GM12864 (cell line): ENCODE data around the gene EVA1A.

ENCODE experiments used
- DNase-seq: peaks from one replicate; pipeline ENCODE4 v3.0.0-alpha.2; 2011; ENCODE audit warnings: low read depth
- H3K4me3 ChIP-seq: 2 replicates; pipeline ENCODE4 v1.5.1; 2011; ENCODE audit warnings: mild to moderate bottlenecking, low read depth, low read length, control low read depth
- CTCF ChIP-seq: IDR thresholded peaks from 2 replicates; pipeline ENCODE4 v1.5.1; 2011; ENCODE audit warnings: low read depth, mild to moderate bottlenecking, moderate library complexity, low read length, control low read depth, inconsistent platforms; ENCODE audit errors: missing control alignments

Gene EVA1A

GRCh38 chr2:75506101-75506697, 54.5 kb downstream of the EVA1A start:
- no peak for DNase-seq
- no peak for TF ChIP-seq CTCF
- H3K4me3 ChIP-seq, result no peak overlapping the region

GRCh38 chr2:75505012-75505411, 55.7 kb downstream of the EVA1A start:
- no peak overlapping the region for H3K4me3 ChIP-seq
- TF ChIP-seq CTCF, result no peak
- DNase-seq, result no peak

- no peak for TF ChIP-seq CTCF
- no peak for DNase-seq
- no peak overlapping the region for H3K4me3 ChIP-seq
These were observed 57.6 kb downstream of the EVA1A start for GRCh38 chr2:75503048-75503607.

- DNase-seq, result no peak
- TF ChIP-seq CTCF, result no peak
- no peak overlapping the region for H3K4me3 ChIP-seq
These were observed 60.1 kb downstream of the EVA1A start for GRCh38 chr2:75500633-75501032.

- no peak overlapping the region for H3K4me3 ChIP-seq
- DNase-seq, result no peak
- TF ChIP-seq CTCF, result no peak
These were observed 61.2 kb downstream of the EVA1A start for GRCh38 chr2:75499534-75499933.

GRCh38 chr2:75498907-75499306, 61.8 kb downstream of the EVA1A start:
- no peak for DNase-seq
- H3K4me3 ChIP-seq, result no peak overlapping the region
- no peak for TF ChIP-seq CTCF

GRCh38 chr2:75497256-75497655, 63.5 kb downstream of the EVA1A start:
- DNase-seq, result no peak
- no peak overlapping the region for H3K4me3 ChIP-seq
- TF ChIP-seq CTCF, result no peak
